ENCODE results near the gene KIAA0319L. TPM values are rescaled to one million over a fixed set of nuclear protein-coding genes. Genes with fewer than 3 reads are reported as not detected.

The KIAA0319L gene
- total RNA-seq, 1 donor from 2014 or later = 60.5 TPM

- Histone ChIP-seq H3K4me3 (ENCODE audit: low read depth, low read length) (no peak overlapping the region), H3K27me3 (ENCODE audit: control insufficient read depth, insufficient read depth, low read length) (no peaks in the 10 kb centered on the region), H3K36me3 (ENCODE audit: control insufficient read depth, insufficient read depth, low read length) (no peaks in the 10 kb centered on the region)
- no peak for DNase-seq (ENCODE audit: low read depth)
- no peak for TF ChIP-seq CTCF (IDR thresholded peaks at IDR 0.05; ENCODE audit: insufficient read depth, low read length, poor library complexity, severe bottlenecking)
Measured at GRCh38 chr1:35509558-35509957, 47.6 kb downstream of the KIAA0319L start.

- DNase-seq (ENCODE audit: low read depth) = no peak
- H3K27me3 ChIP-seq (ENCODE audit: control insufficient read depth, insufficient read depth, low read length) = no peaks in the 10 kb centered on the region
- H3K36me3 ChIP-seq (ENCODE audit: control insufficient read depth, insufficient read depth, low read length) = no peaks in the 10 kb centered on the region
- H3K4me3 ChIP-seq (ENCODE audit: low read depth, low read length) = no peak overlapping the region
- no peak for TF ChIP-seq CTCF (IDR thresholded peaks at IDR 0.05; ENCODE audit: insufficient read depth, low read length, poor library complexity, severe bottlenecking)
Measured at GRCh38 chr1:35507947-35508346, 49.3 kb downstream of the KIAA0319L start.

DNA sequence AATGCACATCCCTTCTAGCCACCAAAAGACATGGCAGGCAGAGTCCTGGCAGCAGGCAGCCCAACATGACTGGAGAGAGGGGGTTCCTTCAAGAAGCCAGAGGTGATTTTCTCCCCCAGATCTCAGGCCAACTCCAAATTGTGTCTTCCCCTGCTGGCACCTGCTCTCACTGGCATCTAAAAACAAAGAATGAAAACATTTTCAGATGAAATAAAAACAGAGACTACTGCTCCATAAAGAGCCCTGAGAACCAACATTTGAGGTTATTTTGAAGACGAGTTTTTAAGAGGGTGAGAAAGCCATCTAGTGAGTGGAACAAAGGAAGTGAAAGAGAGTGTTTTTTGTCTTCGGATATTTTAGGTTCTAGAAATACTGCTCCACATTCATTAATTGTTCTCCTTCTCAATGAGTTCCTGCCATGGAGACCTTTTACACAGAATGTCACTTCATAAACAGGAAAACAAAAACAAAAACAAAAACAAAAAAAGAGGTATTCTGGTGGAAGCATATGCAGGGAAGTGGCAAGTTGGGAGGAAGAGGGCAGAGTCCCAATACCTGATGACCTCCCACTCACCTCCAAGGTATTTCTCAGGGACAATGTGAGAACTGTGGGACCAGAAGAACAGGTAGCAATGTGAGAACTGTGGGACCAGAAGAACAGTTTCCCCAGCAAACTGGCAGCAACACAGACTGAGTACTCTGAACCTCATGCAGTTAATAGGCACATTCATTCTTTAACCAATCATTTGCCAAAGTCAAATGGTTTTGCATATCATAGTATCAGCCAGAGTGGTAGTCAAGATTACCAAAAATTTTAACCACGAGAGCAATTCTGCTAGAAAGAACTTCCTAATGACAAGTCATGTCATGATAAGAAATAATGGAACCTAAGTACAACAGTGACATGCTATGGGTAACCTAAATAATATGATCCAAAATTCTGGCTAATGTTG is 50.0 kb downstream of the KIAA0319L start:
- TF ChIP-seq CTCF (IDR thresholded peaks at IDR 0.05; ENCODE audit: insufficient read depth, low read length, poor library complexity, severe bottlenecking) = no peak
- no peak for DNase-seq (ENCODE audit: low read depth)
- Histone ChIP-seq H3K4me3 (ENCODE audit: low read depth, low read length) (no peak overlapping the region), H3K27me3 (ENCODE audit: control insufficient read depth, insufficient read depth, low read length) (no peaks in the 10 kb centered on the region), H3K36me3 (ENCODE audit: control insufficient read depth, insufficient read depth, low read length) (no peaks in the 10 kb centered on the region)

- Histone ChIP-seq H3K27me3 (ENCODE audit: control insufficient read depth, insufficient read depth, low read length) (no peaks in the 10 kb centered on the region), H3K4me3 (ENCODE audit: low read depth, low read length) (no peak overlapping the region), H3K36me3 (ENCODE audit: control insufficient read depth, insufficient read depth, low read length) (no peaks in the 10 kb centered on the region)
- peak; percentile 86 for DNase-seq (ENCODE audit: low read depth)
- TF ChIP-seq CTCF (IDR thresholded peaks at IDR 0.05; ENCODE audit: insufficient read depth, low read length, poor library complexity, severe bottlenecking) = no peak
Measured at GRCh38 chr1:35505911-35506798, 51.0 kb downstream of the KIAA0319L start.

DNA sequence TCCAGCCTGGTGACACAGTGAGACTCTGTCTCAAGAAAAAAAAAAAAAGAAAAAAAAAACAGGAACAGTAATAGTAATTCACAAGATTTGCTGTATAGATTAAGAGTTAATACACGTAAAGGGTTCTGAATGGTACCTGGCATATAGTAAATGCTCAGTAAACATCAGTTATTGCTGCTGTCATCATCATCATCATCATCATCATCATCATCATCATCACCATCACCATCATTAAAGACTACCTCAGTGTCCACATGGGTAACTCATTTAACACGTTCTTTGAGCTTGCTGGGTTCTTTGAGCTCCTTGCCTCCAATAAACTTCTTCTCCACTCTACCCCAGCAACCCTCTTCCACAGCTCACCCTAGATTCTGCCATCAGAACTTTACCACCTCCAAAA is 55.0 kb downstream of the KIAA0319L start:
- no peaks in the 10 kb centered on the region for H3K36me3 ChIP-seq (ENCODE audit: control insufficient read depth, insufficient read depth, low read length)
- no peaks in the 10 kb centered on the region for H3K27me3 ChIP-seq (ENCODE audit: control insufficient read depth, insufficient read depth, low read length)
- DNase-seq (ENCODE audit: low read depth) = no peak
- no peak overlapping the region for H3K4me3 ChIP-seq (ENCODE audit: low read depth, low read length)
- no peak for TF ChIP-seq CTCF (IDR thresholded peaks at IDR 0.05; ENCODE audit: insufficient read depth, low read length, poor library complexity, severe bottlenecking)
